Activated T-helper 9 cell treated with anti-CD3 and anti-CD28 coated beads, Interleukin-2, amount 50 U/mL, for 16 hours (primary cell): Measurements from ENCODE around the gene IFT88.

Source experiments
- DNase-seq: peaks from one replicate; pipeline ENCODE4 v3.0.0-alpha.2; 2020; ENCODE audit warnings: low read depth

IFT88 gene

GRCh38 chr13:20566898-20567874 lies at the start of gene IFT88:
IFT88 (plus strand) TSS chr13:20567157; CDS start chr13:20574386, 7,229 bp downstream.
- peak; percentile 70 for DNase-seq

- DNase-seq: no peak
Measured at GRCh38 chr13:20518660-20519100, 48.3 kb upstream of the IFT88 start.

GRCh38 chr13:20519875-20520274 lies 47.1 kb upstream of the IFT88 start:
- DNase-seq: no peak

GRCh38 chr13:20521364-20522115 lies 45.4 kb upstream of the IFT88 start:
- DNase-seq: no peak

- peak; percentile 1 for DNase-seq
Measured at GRCh38 chr13:20525144-20525600, 41.8 kb upstream of the IFT88 start.

- DNase-seq: peak; percentile 66
Measured at GRCh38 chr13:20525601-20526544, 41.1 kb upstream of the IFT88 start, which contains the start of gene CRYL1. CRYL1 (minus strand) TSS chr13:20525857; CDS start chr13:20525794, 63 bp downstream.

GRCh38 chr13:20526664-20527063 lies 40.3 kb upstream of the IFT88 start:
- DNase-seq: no peak

GRCh38 chr13:20528452-20528851 lies 38.5 kb upstream of the IFT88 start:
- DNase-seq: no peak

GRCh38 chr13:20534038-20534608 lies 32.8 kb upstream of the IFT88 start:
- no peak for DNase-seq

GRCh38 chr13:20536992-20537391 lies 30.0 kb upstream of the IFT88 start:
- DNase-seq: no peak

GRCh38 chr13:20544201-20544923 lies 22.6 kb upstream of the IFT88 start:
- no peak for DNase-seq

GRCh38 chr13:20546556-20546955 lies 20.4 kb upstream of the IFT88 start:
- no peak for DNase-seq

- DNase-seq: no peak
Measured at GRCh38 chr13:20547479-20547908, 19.5 kb upstream of the IFT88 start.

GRCh38 chr13:20550799-20551198 lies 16.2 kb upstream of the IFT88 start:
- no peak for DNase-seq

GRCh38 chr13:20553311-20553710 lies 13.6 kb upstream of the IFT88 start:
- DNase-seq: no peak

- no peak for DNase-seq
Measured at GRCh38 chr13:20558982-20559381, 8.0 kb upstream of the IFT88 start.

GRCh38 chr13:20559659-20560356 lies 7.1 kb upstream of the IFT88 start:
- no peak for DNase-seq

GRCh38 chr13:20561741-20562140 lies 5.2 kb upstream of the IFT88 start:
- no peak for DNase-seq

- DNase-seq: no peak
Measured at GRCh38 chr13:20565115-20565736, 1.7 kb upstream of the IFT88 start.
